Smooth muscle cell (in vitro differentiated cells): ENCODE data around the gene VAMP2. TPM values are rescaled to one million over a fixed set of nuclear protein-coding genes. Genes with fewer than 3 reads are reported as not detected.
A peak's percentile ranks its signal among the peaks of the same experiment; 100 is the strongest.

Experiments
- DNase-seq: peaks from one replicate; lab custom pipeline; 2025; ENCODE audit not compliant: unreplicated experiment; lab: John Stamatoyannopoulos, UW
- H2AFZ ChIP-seq: fragments of 200-600 bp; sonication (generic); 2 replicates; pipeline ENCODE4 v1.6.0; 2016; ENCODE audit warnings: antibody characterized with exemption, low read depth, mild to moderate bottlenecking
- H3F3A ChIP-seq: fragments of 200-600 bp; sonication (generic); 2 replicates; pipeline ENCODE4 v1.6.0; 2017; ENCODE audit warnings: antibody characterized with exemption, low read depth
- H3K27ac ChIP-seq: fragments of 200-600 bp; sonication (generic); 2 replicates; pipeline ENCODE4 v1.5.1; 2016; ENCODE audit warnings: low read depth, mild to moderate bottlenecking
- H3K27me3 ChIP-seq: fragments of 200-600 bp; sonication (generic); 2 replicates; pipeline ENCODE4 v1.6.1; 2016; ENCODE audit warnings: low read depth, mild to moderate bottlenecking
- H3K36me3 ChIP-seq: fragments of 200-600 bp; sonication (generic); 2 replicates; pipeline ENCODE4 v1.5.1; 2016; ENCODE audit warnings: low read depth
- H3K4me1 ChIP-seq: fragments of 200-600 bp; sonication (generic); 2 replicates; pipeline ENCODE4 v1.5.1; 2016; ENCODE audit warnings: low read depth
- H3K4me2 ChIP-seq: fragments of 200-600 bp; sonication (generic); 2 replicates; pipeline ENCODE4 v1.6.0; 2016; ENCODE audit warnings: mild to moderate bottlenecking
- H3K4me3 ChIP-seq: fragments of 200-600 bp; sonication (generic); 2 replicates; pipeline ENCODE4 v1.5.1; 2016; ENCODE audit warnings: mild to moderate bottlenecking
- H3K79me2 ChIP-seq: fragments of 200-600 bp; sonication (generic); 2 replicates; pipeline ENCODE4 v1.6.0; 2016; ENCODE audit warnings: low read depth, mild to moderate bottlenecking
- H3K9ac ChIP-seq: fragments of 200-600 bp; sonication (generic); 2 replicates; pipeline ENCODE4 v1.6.0; 2016; ENCODE audit warnings: low read depth
- H3K9me3 ChIP-seq: fragments of 200-600 bp; sonication (generic); replicated peaks from 2 replicates; pipeline ENCODE4 v1.5.1; 2016; ENCODE audit warnings: low read depth
- H4K20me1 ChIP-seq: fragments of 200-600 bp; sonication (generic); 2 replicates; pipeline ENCODE4 v1.6.0; 2016; ENCODE audit warnings: low read depth
- CTCF ChIP-seq: fragments of 200-600 bp; sonication (generic); IDR thresholded peaks from 2 replicates; pipeline ENCODE4 v1.5.1; 2017; ENCODE audit warnings: borderline replicate concordance, mild to moderate bottlenecking, antibody characterized with exemption; ENCODE audit not compliant: insufficient read depth, poor library complexity, severe bottlenecking
- WGBS: methylation state at CpG from one replicate; pipeline ENCODE4 v1.1.7; 2016; ENCODE audit warnings: low lambda C conversion rate; 5-methylcytosine and 5-hydroxymethylcytosine counted together
- polyA plus RNA-seq: library from polyadenylated mRNA; unstranded; fragments of >200 nt; fragmentation: Nextera tagmentation; extraction: Ambion mirVana; gene quantifications from 2 replicates; pipeline ENCODE4 v1.2.1, GENCODE V29; 2016
- total RNA-seq: library from RNA; depleted of rRNA; stranded (reverse); fragments of >200 nt; gene quantifications from 2 replicates; pipeline ENCODE4 v1.2.3, GENCODE V29; 2014

VAMP2 gene
- total and polyA plus RNA-seq, 2 experiments from 2014 or later: 8.1 to 20.1 TPM

GRCh38 chr17:8126491-8127066 lies 36.2 kb downstream of the VAMP2 start:
- peaks cover 22% of the 10 kb centered on the region for H3K4me1 ChIP-seq
- DNase-seq: peak; percentile 34
- H2AFZ ChIP-seq: peak overlapping the region; percentile 95
- H3K4me2 ChIP-seq: peak overlapping the region; percentile 89
- H3K27ac ChIP-seq: no peak overlapping the region
- TF ChIP-seq CTCF: no peak
- no peaks in the 10 kb centered on the region for H3K9me3 ChIP-seq
- no peaks in the 10 kb centered on the region for H3K79me2 ChIP-seq
- peaks cover 36% of the 10 kb centered on the region for H3K27me3 ChIP-seq
- WGBS: 2% methylated on average over 30 of the region's 45 CpGs
- H3F3A ChIP-seq: peaks cover 10% of the 10 kb centered on the region
- peak overlapping the region; percentile 59 for H3K4me3 ChIP-seq
- H3K9ac ChIP-seq: no peak overlapping the region
- no peaks in the 10 kb centered on the region for H3K36me3 ChIP-seq
- H4K20me1 ChIP-seq: no peaks in the 10 kb centered on the region

DNA sequence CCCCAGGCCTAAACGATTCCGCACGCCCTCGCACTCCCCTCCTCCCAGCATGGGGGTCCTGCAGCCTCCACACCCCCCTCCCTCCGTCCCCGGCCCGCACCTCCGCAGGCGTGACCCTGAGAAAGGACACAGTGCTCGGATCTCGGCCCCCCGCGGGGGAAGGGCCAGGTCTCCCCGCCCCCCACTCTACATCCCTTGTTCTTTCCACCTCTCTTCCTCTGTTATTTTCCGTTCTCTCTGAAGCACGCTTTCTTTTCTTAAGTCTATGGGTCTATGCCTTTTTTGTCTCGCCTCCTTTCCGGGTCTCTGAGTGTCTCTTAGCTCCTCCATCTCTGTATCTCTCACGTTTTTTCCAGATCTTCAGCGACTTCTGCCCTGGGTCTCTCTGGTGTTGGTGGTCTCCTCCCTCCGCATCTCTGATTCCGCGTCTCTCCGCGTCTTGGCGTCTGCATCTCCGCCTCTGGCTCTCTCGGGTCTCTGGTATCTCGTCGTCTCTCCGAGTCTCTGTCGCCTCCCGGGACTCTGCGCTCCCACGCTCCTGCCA lies 36.7 kb downstream of the VAMP2 start:
- Histone ChIP-seq H3F3A (peaks cover 10% of the 10 kb centered on the region), H3K79me2 (no peaks in the 10 kb centered on the region), H3K9me3 (no peaks in the 10 kb centered on the region), H3K27ac (no peak overlapping the region), H2AFZ (peak overlapping the region; percentile 95), H3K36me3 (no peaks in the 10 kb centered on the region), H4K20me1 (peaks cover under 1% of the 10 kb centered on the region), H3K4me1 (peaks cover 22% of the 10 kb centered on the region), H3K4me3 (peak overlapping the region; percentile 59), H3K4me2 (peak overlapping the region; percentile 89), H3K9ac (no peak overlapping the region), H3K27me3 (peaks cover 36% of the 10 kb centered on the region)
- no peak for DNase-seq
- under 1% methylated on average over 25 of the region's 35 CpGs for WGBS
- TF ChIP-seq CTCF: no peak

- Histone ChIP-seq H3K9me3 (no peaks in the 10 kb centered on the region), H3K9ac (no peak overlapping the region), H3K27ac (no peak overlapping the region), H3F3A (peaks cover 17% of the 10 kb centered on the region), H2AFZ (no peak overlapping the region), H3K27me3 (peaks cover 36% of the 10 kb centered on the region), H3K4me2 (peak overlapping the region; percentile 89), H3K4me1 (peaks cover 22% of the 10 kb centered on the region), H3K36me3 (no peaks in the 10 kb centered on the region), H3K79me2 (no peaks in the 10 kb centered on the region), H3K4me3 (peak overlapping the region; percentile 59), H4K20me1 (peaks cover 4% of the 10 kb centered on the region)
- peak; percentile 57 for DNase-seq
- TF ChIP-seq CTCF: no peak
- WGBS: 2% methylated on average over 40 of the region's 40 CpGs
These were observed 37.4 kb downstream of the VAMP2 start for GRCh38 chr17:8125154-8125946.
